ENCODE data around the gene LTBP4.
"Not testable (repeated sequence)": the region's sequence is repeated elsewhere in the genome, so short reads cannot be mapped to it uniquely, and the experiment has no call there.

LTBP4 gene

GRCh38 chr19:40633207-40633606, 32.0 kb downstream of the LTBP4 start:
- no peak for DNase-seq

- no peak for DNase-seq
These were observed 37.2 kb downstream of the LTBP4 start for GRCh38 chr19:40638327-40638726.

GRCh38 chr19:40639638-40639982, 38.4 kb downstream of the LTBP4 start:
- no peak for DNase-seq

GRCh38 chr19:40640744-40641143, 39.6 kb downstream of the LTBP4 start:
- no peak for DNase-seq

- no peak for DNase-seq
These were observed 40.1 kb downstream of the LTBP4 start for GRCh38 chr19:40641281-40641680.

- no peak for DNase-seq
These were observed 41.0 kb downstream of the LTBP4 start for GRCh38 chr19:40642051-40642706.

GRCh38 chr19:40642757-40643305, 41.7 kb downstream of the LTBP4 start:
- no peak for DNase-seq

- DNase-seq = no peak
These were observed 45.6 kb downstream of the LTBP4 start for GRCh38 chr19:40646743-40647254.

- DNase-seq = not testable (repeated sequence)
These were observed 48.9 kb downstream of the LTBP4 start for GRCh38 chr19:40649903-40650675.

- no peak for DNase-seq
These were observed 49.7 kb downstream of the LTBP4 start for GRCh38 chr19:40650749-40651305.

GRCh38 chr19:40652303-40652702, 51.1 kb downstream of the LTBP4 start:
- not testable (repeated sequence) for DNase-seq

- not testable (repeated sequence) for DNase-seq
These were observed 54.5 kb downstream of the LTBP4 start for GRCh38 chr19:40655684-40656083.

- DNase-seq = no peak
These were observed 56.9 kb downstream of the LTBP4 start for GRCh38 chr19:40658031-40658430.

- no peak for DNase-seq
These were observed 57.9 kb downstream of the LTBP4 start for GRCh38 chr19:40659116-40659515.

GRCh38 chr19:40659566-40659965, 58.4 kb downstream of the LTBP4 start:
- DNase-seq = no peak

- DNase-seq = no peak
These were observed 60.4 kb downstream of the LTBP4 start for GRCh38 chr19:40661616-40662015.

- peak; percentile 76 to 79 for DNase-seq
These were observed 61.9 kb downstream of the LTBP4 start for GRCh38 chr19:40662925-40663694.

GRCh38 chr19:40663695-40664692, 62.8 kb downstream of the LTBP4 start:
- DNase-seq = no peak

GRCh38 chr19:40666803-40667438, 65.8 kb downstream of the LTBP4 start:
- DNase-seq = no peak

- DNase-seq = no peak
These were observed 66.4 kb downstream of the LTBP4 start for GRCh38 chr19:40667602-40668001.

GRCh38 chr19:40668991-40669614, 67.9 kb downstream of the LTBP4 start:
- no peak for DNase-seq

Data from NCI-H2081 (cell line).